HG03103 (cell line): Measurements from ENCODE around the gene CDK7.
"Not testable (repeated sequence)": the region's sequence is repeated elsewhere in the genome, so short reads cannot be mapped to it uniquely, and the experiment has no call there.

Source experiments
- ATAC-seq: cut with Tn5 transposase; IDR thresholded peaks from one replicate; pipeline ENCODE4 v1.9.1; 2021; ENCODE audit warnings: low read depth; ENCODE audit not compliant: unreplicated experiment

Gene CDK7

DNA sequence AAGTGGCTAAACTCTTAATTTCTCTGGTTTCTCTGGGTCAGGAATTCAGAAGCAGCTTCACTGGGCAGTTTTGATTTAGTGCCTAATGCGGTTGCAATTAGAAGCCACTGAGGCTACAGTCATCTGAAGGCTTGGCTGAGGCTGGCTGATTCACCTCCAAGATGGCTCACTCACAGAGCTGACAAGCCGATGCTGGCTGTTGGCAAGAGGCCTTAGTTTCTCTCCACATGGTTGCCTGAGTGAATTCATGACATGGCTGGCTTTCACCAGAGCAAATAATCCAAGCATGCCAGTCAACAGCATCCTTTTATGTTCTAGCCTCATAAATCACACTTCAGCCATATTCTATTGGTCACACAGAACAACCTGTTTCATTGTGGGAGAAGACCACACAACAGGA, 2.8 kb upstream of the CDK7 start:
- ATAC-seq: no peak

DNA sequence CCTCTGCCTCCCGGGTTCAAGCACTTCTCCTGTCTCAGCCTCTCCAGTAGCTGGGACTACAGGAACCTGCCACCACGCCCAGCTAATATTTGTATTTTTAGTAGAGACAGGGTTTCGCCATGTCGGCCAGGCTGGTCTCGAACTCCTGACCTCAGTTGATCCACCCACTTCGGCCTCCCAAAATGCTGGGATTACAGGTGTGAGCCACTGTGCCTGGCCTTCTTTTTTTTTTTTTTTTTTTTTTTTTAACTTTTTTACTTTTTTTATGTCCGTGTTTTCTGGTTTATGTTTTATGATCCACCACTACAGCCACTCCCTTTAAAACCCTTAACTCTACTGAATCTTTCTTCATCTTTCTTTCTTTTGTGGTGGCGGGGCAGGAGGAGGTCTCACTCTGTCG, 2.0 kb downstream of the CDK7 start:
- ATAC-seq: not testable (repeated sequence)

DNA sequence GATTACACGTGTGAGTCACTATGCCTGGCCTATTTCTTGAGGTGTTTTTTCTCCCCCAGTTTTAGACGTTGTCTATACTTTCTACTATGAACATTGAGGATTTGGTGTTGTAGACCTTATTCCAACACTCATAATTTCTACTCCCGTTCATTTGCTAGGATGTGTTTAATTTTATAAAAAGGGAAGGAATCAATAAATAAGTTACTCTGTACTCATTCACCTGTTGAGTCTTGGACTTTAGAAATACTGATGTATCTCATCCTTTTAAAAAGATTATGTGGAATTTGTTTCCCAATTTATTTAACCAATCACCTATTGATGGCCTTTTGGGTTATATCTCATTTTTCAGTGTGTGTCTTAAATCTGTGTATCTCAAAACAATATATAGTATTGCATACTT, 3.2 kb downstream of the CDK7 start:
- ATAC-seq: no peak

DNA sequence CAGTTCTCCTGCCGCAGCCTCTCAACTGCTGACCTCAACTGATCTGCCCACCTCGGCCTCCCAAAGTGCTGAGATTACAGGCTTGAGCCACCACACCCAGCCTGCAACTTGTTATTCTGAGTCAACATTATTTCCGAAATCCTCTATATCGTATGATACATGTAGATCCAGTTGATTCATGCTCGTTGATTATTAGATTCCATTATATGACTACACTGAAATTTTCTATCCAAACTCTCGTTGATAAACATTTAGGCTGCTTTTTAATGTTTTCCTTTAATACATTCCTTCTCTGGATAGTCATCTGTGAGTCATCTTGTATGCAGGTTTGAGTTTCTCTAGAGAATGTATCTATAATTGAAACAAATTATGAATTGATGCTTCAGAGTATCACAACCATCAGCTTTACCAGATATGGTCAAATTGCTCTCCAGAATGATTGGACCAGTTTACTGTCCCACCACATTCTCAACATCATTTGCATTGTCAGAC, 4.1 kb downstream of the CDK7 start:
- no peak for ATAC-seq

DNA sequence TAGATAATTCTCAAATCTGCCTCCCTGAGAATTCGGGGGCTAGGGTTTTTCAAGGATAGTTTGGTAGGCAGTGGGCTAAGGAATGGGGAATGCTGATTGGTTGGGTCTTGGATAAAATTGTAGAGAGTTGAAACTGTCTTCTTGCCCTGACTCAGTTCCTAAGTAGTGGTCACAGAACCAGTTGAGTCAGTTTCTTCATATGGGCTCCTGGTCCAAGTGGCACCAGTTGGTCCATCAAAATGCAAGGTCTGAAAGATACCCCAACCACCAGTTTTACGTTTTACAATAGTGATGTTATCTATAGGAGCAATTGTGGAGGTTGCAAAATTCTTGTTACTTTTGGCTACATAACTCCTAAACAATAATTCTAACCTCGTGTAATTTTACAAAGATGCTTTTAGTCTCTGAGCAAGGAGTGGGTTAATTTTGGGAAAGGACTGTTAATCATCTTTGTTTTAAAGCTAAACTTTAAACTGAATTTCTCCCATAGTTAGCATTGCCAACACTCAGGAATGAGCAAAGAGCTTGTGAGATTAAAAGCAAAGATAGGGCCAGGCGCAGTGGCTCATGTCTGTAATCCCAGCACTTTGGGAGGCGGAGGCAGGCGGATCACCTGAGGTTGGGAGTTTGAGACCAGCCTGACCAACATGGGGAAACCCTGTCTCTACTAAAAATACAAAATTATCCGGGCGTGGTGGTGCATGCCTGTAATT, 7.7 kb downstream of the CDK7 start:
- ATAC-seq: no peak

DNA sequence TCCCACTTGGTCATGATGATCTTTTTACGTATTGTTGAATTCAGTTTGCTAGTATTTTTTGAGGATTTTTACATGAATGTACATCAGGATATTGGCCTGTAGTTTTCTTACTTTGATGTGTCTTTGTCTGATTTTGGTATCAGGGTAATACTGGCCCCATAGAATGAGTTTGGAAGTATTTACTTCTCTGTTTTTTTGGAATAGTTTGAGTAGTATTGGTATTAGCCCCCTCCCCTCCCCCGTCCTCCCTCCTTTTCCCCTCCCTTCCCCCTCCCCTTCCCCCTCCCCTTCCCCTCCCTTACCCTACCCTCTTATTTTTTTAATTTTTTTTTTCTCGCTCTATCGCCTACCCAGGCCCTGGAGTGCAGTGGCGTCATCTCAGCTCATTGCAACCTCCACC, 10.3 kb downstream of the CDK7 start:
- ATAC-seq: no peak

DNA sequence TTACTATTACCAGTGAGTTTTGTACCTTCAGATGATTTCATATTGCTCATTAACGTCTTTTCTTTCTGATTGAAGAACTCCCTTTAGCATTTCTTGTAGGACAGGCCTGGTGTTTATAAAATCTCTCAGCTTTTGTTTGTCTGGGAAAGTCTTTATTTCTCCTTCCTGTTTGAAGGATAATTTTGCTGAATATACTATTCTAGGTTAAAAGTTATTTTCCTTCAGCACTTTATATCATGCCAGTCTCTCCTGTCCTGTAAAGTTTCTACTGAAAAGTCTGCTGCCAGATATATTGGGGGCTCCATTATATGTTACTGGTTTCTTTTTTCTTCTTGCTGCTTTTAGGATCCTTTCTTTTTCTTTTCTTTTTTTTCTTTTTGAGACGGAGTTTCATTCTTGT, 13.3 kb downstream of the CDK7 start:
- no peak for ATAC-seq

DNA sequence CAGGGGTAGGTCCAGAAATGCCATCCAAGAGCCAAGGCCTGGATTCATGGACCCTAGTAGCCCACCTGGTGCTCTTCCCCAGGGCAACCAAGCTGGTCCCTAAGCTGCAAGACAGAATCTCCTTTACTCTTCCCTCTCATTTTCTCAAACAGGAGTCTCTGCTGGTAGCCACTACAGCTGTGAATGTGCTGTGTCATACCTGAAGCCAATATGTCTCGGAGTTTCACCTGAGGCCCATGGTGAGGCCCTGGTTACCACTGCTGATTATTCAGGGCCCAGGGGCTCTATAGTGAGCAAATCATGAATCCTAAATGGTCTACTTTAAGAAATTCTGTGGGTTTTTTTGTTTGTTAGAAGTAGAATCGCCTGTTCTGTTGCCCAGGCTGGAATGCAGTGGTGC, 15.9 kb downstream of the CDK7 start:
- no peak for ATAC-seq

DNA sequence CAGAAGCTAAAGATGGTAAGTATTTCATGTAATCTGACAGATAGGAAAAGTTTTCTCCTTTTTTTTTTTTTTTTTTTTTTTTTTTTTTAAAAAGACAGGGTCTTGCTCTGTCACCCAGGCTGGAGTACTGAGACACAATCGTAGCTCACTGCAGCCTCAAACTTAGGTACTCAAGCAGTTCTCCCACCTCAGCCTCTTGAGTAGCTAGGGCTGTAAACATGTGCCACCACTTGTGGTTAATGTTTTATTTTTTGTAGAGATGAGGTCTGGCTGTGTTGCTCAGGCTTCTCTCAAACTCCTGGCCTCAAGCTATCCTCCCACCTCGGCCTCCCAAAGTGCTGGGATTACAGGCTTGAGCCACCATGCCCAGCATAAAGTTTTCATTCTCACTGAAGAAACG, 17.8 kb downstream of the CDK7 start:
- no peak for ATAC-seq

DNA sequence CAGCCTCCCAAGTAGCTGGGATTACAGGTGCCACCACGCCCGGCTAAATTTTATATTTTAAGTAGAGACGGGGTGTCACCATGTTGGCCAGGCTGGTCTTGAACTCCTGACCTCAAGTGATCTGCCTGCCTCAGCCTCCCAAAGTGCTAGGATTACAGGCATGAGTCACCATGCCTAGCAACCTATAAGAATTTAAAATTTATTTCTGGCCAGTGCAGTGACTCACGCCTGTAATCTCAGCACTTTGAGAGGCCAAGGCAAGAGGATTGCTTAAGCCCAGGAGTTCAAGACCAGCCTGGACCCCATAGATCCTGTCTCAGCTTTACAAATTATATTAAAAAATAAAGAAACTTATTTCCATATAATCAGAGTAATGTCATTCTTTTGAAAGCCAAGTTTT, 21.3 kb downstream of the CDK7 start:
- not testable (repeated sequence) for ATAC-seq

DNA sequence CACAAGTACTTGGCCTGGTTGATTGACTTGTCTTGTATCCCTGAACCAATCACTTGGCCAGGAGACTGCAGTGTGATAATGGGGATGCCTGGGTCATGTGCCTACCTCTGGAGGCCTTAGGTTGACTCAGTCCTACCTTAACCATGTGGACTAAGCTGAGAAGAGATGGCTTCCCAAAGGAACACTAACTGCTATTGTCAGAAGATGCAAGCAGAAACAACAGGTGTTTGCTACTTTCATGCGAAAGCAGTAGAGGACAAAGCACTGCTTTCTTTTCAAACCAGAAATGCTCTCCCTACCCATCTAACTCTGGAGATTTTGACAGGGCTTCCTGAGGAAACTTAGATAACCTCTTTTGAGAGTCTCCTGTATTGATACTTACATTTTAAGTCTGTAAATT, 22.9 kb downstream of the CDK7 start:
- ATAC-seq: no peak

DNA sequence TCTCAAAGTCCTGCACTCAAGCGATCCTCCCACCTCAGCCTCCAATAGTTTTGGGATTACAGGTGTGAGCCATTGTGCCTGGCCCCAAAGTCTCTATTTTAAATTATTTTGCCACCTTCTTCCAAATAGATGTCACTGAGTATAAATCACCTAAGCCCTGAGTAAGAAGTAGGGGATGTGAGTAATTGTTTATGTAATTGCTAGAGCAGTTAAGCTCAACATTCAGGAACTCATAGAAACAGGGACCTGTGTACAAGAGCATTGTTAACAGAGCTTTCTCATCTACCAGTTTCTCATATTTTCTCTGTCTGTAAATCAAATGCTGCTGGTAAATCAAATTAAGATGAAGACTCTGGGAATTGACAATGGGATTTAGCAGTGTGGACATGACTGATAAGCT, 26.3 kb downstream of the CDK7 start:
- ATAC-seq: no peak

DNA sequence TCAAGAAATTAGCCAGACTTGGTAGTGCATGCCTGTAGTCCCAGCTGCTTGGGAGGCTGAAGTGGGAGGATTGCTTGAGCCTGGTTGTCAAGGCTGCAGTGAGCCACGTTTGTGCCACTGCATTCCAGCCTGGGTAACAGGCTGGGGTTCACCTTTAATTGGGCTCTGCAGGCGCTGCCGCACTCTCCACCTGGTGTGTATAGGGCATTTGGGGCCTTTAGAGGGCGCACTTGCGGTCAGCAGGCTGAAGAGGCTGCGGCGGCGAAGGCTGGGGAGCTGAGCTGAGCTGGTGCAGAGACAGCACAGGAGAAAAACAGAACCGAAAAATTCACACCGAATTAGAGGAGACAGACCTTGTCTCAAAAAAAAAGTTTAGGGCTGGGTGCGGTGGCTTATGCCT, 31.2 kb downstream of the CDK7 start:
- no peak for ATAC-seq

DNA sequence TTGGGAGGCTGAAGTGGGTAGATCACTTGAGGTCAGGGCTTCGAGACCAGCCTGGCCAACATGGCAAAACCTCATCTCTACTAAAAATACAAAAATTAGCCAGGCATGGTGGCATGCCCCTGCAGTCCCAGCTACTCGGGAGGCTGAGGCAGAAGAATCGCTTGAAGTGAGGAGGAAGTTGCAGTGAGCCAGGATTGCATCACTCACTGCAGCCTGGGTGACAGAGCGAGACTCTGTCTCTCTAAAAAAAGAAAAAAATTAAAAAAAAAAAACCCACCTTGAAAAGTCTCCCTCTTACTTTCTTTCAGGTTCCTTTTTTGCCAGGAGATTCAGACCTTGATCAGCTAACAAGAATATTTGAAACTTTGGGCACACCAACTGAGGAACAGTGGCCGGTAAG, 34.2 kb downstream of the CDK7 start:
- ATAC-seq: no peak

DNA sequence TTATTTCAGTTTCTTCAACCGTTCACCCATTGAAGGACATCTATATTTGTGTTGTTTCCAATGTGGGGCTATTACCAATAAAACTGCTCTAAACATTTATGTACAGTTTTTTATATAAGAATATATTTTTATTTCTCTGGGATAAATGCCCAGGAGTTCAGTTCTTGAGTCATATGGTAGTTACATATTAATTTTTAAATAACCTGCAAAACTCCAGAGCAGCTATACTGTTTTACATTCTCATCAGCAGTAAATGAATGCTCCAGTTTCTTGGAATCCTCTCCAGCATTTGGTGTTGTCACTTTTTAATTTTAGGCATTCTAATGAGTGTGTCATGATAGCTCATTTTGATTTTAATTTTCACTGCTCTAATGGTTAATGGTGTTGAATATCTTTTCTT, 36.2 kb downstream of the CDK7 start:
- no peak for ATAC-seq

DNA sequence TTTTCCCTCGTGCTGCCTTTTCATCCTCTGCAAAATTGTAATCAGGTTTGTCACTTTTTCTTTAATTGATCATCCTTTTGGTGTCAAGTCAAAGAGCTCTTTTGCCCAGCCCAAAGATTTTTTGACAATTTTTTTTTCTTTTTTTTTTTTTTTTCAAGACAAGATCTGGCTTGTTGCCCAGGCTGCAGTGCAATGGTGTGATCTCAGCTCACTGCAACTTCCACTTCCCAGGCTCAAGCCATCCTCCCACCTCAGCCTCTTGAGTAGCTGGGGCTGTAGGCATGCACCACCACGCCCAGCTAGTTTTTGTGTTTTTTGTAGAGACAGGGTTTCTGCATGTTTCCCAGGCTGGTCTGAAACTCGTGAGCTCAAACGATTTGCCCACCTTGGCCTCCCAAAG, 36.7 kb downstream of the CDK7 start:
- ATAC-seq: no peak

DNA sequence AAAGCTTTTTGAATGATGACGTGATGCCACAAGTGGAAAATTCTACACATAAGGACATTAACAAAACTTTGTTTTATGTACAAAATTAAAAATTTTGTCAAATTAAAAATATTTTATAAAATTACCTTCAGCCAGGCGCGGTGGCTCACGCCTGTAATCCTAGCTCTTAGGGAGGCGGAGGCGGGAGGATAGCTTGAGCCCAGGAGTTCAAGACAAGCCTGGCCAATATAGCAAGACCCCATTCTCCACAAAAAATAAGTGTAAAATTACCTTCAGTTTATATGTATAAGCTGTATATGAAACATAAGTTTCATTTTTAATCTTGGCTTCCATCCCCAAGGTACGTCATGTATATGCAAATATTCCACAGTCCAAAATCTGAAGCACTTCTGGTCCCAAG, 40.9 kb downstream of the CDK7 start:
- no peak for ATAC-seq

DNA sequence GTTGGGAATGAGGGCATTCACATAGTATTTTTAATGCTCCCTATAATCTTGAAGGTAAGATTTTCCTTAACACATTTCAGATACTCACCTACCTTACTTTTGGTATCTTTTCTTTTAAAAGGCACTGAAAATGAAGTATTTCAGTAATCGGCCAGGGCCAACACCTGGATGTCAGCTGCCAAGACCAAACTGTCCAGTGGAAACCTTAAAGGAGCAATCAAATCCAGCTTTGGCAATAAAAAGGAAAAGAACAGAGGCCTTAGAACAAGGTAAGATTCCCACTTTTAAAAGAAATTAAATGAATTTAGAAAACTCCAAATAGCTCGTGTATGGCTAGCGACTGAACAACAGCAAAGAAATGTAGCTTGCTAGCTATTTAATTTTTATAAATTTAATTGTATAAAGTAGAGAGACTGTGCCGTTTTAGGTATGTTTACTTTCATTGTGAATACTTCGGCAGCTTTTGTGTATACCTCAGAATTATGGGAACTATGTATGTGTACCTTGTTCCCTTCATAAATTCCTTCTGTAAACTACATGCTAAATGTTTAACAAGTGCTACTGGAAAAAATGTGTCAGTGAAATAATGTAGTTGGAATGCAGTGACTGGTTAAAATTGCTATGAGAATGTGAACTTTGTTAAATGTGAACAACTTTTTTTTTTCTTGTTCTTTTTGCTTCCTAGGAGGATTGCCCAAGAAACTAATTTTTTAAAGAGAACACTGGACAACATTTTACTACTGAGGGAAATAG, 41.9 kb downstream of the CDK7 start:
- no peak for ATAC-seq

DNA sequence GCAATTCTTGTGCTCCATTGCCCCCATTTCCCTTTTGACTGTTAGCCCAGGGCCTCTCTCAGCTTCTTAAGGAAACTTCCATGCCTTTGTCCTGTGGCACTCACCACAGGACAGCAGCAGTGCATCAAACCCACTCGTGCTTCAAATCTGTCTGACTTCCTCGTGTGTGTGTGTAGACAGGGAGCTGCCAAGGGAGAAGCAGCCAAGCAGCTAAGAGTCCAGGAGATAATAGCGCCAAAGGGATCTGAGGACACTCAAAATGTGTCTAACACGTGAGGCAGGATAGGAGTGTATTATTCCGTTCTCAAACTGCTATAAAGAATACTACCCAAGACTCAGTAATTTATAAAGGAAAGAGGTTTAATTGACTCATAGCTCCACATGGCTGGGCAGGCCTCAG, 44.8 kb downstream of the CDK7 start:
- no peak for ATAC-seq

DNA sequence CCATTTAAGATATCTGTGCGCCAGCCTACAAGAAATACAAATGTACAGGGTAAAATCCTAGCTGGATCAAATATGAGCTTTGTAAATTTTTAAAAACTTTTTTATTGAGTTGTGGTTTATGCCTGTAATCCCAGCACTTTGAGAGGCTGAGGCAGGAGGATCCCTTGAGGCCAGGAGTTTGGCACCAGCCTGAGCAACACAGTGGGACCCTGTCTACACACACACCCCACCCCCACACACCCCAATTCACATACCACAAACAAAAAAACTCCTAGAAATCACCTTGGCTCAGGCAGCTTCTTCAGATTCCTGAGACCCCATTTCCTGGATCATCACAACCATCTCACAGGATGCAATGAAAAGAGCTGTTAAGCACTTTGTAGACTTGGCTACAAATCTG, 46.4 kb downstream of the CDK7 start:
- no peak for ATAC-seq

DNA sequence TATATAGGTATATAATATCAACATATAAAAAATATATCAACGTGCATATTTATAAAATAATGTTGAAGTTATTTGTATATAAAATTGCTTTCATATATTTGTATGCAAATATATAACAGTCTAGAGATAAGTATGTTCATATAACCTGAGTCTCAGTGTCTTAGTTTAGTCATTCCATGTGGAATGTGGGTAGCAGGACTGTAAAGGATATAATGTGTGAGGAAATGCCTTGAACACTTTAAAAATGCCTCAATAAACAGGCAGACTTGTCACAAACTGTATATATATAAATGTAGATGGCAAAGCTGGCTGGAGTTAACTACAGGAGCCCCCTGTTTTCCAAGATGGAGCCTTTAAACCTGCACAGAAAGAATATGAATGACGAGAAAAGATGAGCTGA, 49.5 kb downstream of the CDK7 start:
- no peak for ATAC-seq

DNA sequence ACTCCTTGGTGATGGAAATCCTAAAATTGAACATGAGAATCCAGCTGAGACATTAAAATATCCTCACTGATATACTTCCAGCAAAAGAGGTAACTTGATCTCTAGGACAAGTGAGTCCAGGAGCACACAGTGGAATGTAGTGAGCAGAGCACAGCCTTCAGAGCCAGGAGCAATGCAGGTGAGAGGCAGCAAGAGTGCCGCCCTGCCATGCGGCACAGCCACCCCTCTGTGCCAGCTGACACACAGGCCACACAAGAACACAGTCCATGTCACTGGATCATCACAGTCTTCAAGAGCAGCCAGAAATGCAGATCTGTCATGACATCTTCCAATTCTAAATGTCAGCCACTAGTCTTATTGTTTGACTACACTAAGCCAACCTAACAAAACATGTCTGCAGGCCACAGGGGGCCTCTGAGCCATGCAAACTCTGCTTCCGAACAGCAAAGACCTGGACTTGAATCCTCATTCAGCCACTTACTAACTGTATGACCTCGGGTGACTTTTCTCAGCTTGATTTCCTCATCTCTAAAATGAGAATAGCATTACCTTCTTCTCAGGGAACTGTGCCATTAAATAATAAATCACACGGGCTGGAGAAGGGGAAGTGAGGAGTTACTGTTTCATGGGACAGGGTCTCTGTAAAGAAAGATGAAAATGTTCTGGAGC, 50.9 kb downstream of the CDK7 start:
- ATAC-seq: no peak
